Spleen (tissue), 11 donors: ENCODE data around the gene GRID2. TPM values are rescaled to one million over a fixed set of nuclear protein-coding genes. Genes with fewer than 3 reads are reported as not detected.

ENCODE experiments used
- DNase-seq: peaks from one replicate; pipeline ENCODE4 v3.0.0-alpha.2; 2020
- H3K27ac ChIP-seq, 8 donors: fragments of 200-600 bp; sonication (generic) in 7 of 8; 1 replicate in 4 of 8; 2 replicates in 4 of 8; pipeline versions ENCODE4 v1.5.0 to v1.8.0; 2016 to 2021; ENCODE audit warnings: inconsistent platforms in 4 of 8, mild to moderate bottlenecking in 4 of 8, moderate library complexity in 1 of 8
- H3K27me3 ChIP-seq, 7 donors: fragments of 200-600 bp; sonication (generic) in 6 of 7; replicated peaks in 1 of 7; 1 replicate in 4 of 7; 2 replicates in 3 of 7; pipeline versions ENCODE4 v1.5.0 to v1.8.0; 2016 to 2021; ENCODE audit warnings: inconsistent platforms in 3 of 7, mild to moderate bottlenecking in 1 of 7
- H3K36me3 ChIP-seq, 6 donors: fragments of 200-600 bp; sonication (generic) in 5 of 6; 1 replicate in 4 of 6; 2 replicates in 2 of 6; pipeline versions ENCODE4 v1.5.0 to v1.8.0; 2016 to 2021; ENCODE audit warnings: inconsistent platforms in 2 of 6
- H3K4me1 ChIP-seq, 6 donors: fragments of 200-600 bp; sonication (generic) in 5 of 6; 1 replicate in 3 of 6; 2 replicates in 3 of 6; pipeline versions ENCODE4 v1.5.0 to v1.8.0; 2016 to 2021; ENCODE audit warnings: inconsistent platforms in 3 of 6
- H3K4me3 ChIP-seq, 8 donors: fragments of 200-600 bp; sonication (generic) in 7 of 8; 1 replicate in 4 of 8; 2 replicates in 4 of 8; pipeline versions ENCODE4 v1.5.0 to v1.8.0; 2016 to 2021; ENCODE audit warnings: inconsistent platforms in 4 of 8, mild to moderate bottlenecking in 4 of 8, moderate library complexity in 2 of 8
- H3K9me3 ChIP-seq, 8 donors: fragments of 200-600 bp; sonication (generic) in 7 of 8; 1 replicate in 4 of 8; 2 replicates in 4 of 8; pipeline versions ENCODE4 v1.5.0 to v1.8.0; 2016 to 2021; ENCODE audit warnings: inconsistent platforms in 4 of 8
- POLR2A ChIP-seq, 3 donors: fragments of 450-650 bp; IDR thresholded peaks; one replicate each; pipeline ENCODE4 v1.5.1; 2017; ENCODE audit warnings: antibody characterized with exemption in 3 of 3, mild to moderate bottlenecking in 1 of 3
- POLR2AphosphoS5 ChIP-seq, 3 donors: sonication (generic); formaldehyde crosslinking; IDR thresholded peaks; one replicate each; pipeline ENCODE4 v1.5.1; 2017; ENCODE audit warnings: antibody characterized with exemption in 3 of 3
- WGBS, 5 donors: extraction: QIAGEN DNeasy Blood & Tissue Kit in 3 of 5; methylation state at CpG; one replicate each; pipeline versions ENCODE4 v1.1.5 to v1.1.7; 2013 to 2018; 5-methylcytosine and 5-hydroxymethylcytosine counted together
- intact Hi-C: fragments of 100-400 bp; cut with DNase I; formaldehyde crosslinking; loops from one replicate; pipeline ENCODE4 v1.15.0; 2023; ENCODE audit warnings: low total_unique reads
- polyA plus RNA-seq, 3 donors: library from polyadenylated mRNA; stranded (reverse); fragments of 200-250 nt; gene quantifications; one replicate each; pipeline ENCODE4 v1.2.1, GENCODE V29; 2013
- total RNA-seq, 7 donors: library from RNA; depleted of rRNA in 3 of 7; stranded (reverse); fragments of >200 nt in 3 of 7; fragmentation: NEBNext Ultra II Directional in 4 of 7; extraction: Animal tissue kit (Norgen Biotek cat#: 25700) in 4 of 7; gene quantifications; one replicate each; pipeline versions ENCODE4 v1.1.0 to v1.2.1, GENCODE V29; 2016 to 2021
- TF ChIP-seq, protein P1 (sequence below), 11 experiments: fragments of 200-600 bp in 7 of 11; fragments of 450-650 bp in 4 of 11; sonication (generic) in 4 of 11; IDR thresholded peaks in 8 of 11; conservative IDR thresholded peaks in 3 of 11; 1 replicate in 7 of 11; 2 replicates in 4 of 11; pipeline versions ENCODE4 v1.4.0 to v1.8.0; 2016 to 2021; ENCODE audit warnings: antibody characterized with exemption in 11 of 11, inconsistent platforms in 4 of 11, mild to moderate bottlenecking in 1 of 11
- donor health status: healthy with polysubstance abuse.
- donor health status: DM: no; HTN: no; CAD: no; lungs with moderate emphysema.
- donor health status: DM: no; HTN: no; CAD: no.
- donor health status: Bipolar disorder and iron deficiency.
- donor health status: healthy.
- donor health status: DM: no; HTN: no; CAD: no.
- donor health status: DM: yes; HTN: yes; CAD: no.

The GRID2 gene
- total and polyA plus RNA-seq, 10 donors: 0.03 to 0.92 (median 0.22) TPM; not detected in 4

DNA sequence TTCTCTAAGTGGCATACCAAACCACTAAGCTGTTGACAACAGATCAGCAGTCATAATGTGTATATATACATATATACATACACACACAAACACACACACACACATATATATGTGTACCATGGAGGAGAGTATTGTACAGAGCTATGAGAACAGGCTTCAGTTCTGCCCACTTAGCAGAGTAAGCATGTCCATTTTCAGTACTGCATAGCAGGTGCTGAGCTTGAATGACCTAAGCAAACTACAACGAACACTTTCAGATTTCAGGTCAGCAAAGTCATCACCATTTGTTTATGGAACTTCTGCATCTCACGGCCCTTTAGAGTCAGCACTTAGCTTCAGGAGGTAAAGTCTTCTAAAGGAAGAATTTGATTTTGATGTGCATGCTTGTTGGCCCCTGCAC is 789.0 kb downstream of the GRID2 start:
- Histone ChIP-seq H3K4me3 (no peak overlapping the region), H3K36me3 (no peaks in the 10 kb centered on the region), H3K4me1 (no peaks in the 10 kb centered on the region), H3K27ac (no peak overlapping the region), H3K27me3 (no peaks in the 10 kb centered on the region), H3K9me3 (no peaks in the 10 kb centered on the region)
- no peak for DNase-seq
- TF ChIP-seq POLR2A (IDR thresholded peaks at IDR 0.05) (no peak), POLR2AphosphoS5 (IDR thresholded peaks at IDR 0.05) (no peak)
- TF ChIP-seq, protein P1, sequence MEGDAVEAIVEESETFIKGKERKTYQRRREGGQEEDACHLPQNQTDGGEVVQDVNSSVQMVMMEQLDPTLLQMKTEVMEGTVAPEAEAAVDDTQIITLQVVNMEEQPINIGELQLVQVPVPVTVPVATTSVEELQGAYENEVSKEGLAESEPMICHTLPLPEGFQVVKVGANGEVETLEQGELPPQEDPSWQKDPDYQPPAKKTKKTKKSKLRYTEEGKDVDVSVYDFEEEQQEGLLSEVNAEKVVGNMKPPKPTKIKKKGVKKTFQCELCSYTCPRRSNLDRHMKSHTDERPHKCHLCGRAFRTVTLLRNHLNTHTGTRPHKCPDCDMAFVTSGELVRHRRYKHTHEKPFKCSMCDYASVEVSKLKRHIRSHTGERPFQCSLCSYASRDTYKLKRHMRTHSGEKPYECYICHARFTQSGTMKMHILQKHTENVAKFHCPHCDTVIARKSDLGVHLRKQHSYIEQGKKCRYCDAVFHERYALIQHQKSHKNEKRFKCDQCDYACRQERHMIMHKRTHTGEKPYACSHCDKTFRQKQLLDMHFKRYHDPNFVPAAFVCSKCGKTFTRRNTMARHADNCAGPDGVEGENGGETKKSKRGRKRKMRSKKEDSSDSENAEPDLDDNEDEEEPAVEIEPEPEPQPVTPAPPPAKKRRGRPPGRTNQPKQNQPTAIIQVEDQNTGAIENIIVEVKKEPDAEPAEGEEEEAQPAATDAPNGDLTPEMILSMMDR (IDR thresholded peaks at IDR 0.05 in 8 of 11, conservative IDR thresholded peaks at IDR 0.05 in 3 of 11): no peak
- WGBS, 5 donors: 65 to 100% (median 87%) methylated on average over 2 of the region's 2 CpGs
- intact Hi-C loops: no loop called here

DNA sequence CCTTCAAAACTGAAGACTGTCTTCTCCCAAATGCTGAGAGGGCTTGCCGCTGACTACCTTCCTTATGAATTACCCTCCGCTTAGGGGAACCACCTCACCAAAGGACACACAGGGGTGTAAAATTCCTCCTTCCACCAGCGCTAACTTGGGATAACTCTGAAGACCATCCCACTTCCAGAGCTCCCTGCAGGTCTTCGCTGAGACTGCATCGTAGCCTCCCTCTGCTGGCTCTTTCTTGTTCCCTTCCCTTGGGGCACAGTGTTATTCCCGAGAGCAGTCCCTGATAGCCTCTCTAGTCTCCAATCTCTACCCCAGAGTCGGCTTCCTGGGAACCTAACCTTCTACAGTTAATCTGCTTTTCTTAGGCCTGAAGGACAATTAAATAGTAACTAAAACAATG is 799.3 kb downstream of the GRID2 start:
- no peaks in the 10 kb centered on the region for H3K36me3 ChIP-seq
- peaks cover 0 to 12% (median 3%) of the 10 kb centered on the region in 8 donors for H3K9me3 ChIP-seq
- intact Hi-C loops: no loop called here
- TF ChIP-seq POLR2A (IDR thresholded peaks at IDR 0.05) (no peak), POLR2AphosphoS5 (IDR thresholded peaks at IDR 0.05) (no peak)
- TF ChIP-seq, protein P1 (IDR thresholded peaks at IDR 0.05 in 8 of 11, conservative IDR thresholded peaks at IDR 0.05 in 3 of 11): no peak
- no peaks in the 10 kb centered on the region for H3K27me3 ChIP-seq
- DNase-seq: no peak
- H3K27ac ChIP-seq: no peak overlapping the region
- H3K4me1 ChIP-seq: no peaks in the 10 kb centered on the region
- WGBS, 5 donors: 85 to 95% (median 88%) methylated on average over 7 of the region's 7 CpGs
- H3K4me3 ChIP-seq: no peak overlapping the region

DNA sequence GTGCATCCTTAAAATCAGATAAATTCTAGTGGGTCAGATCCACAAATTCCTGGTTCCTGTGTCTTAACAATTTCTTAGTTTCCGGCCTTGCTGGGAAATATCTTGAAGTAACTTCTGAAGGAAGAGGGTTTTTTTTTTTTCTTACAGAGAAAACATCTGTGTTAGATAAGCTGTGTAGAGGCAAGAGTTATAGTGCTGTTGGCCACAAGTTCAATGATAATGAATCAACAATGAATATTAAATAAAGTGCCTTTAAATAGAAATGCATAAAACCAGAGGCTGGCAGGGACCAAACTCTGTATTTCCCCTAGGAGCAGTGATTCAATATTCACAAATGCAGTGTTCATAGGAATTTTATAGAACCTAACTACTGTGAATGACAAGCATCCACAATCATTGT is 812.9 kb downstream of the GRID2 start:
- no peak for DNase-seq
- H3K36me3 ChIP-seq: no peaks in the 10 kb centered on the region
- peaks cover 0 to 16% (median 2%) of the 10 kb centered on the region in 8 donors for H3K9me3 ChIP-seq
- H3K4me1 ChIP-seq: no peaks in the 10 kb centered on the region
- TF ChIP-seq, protein P1 (IDR thresholded peaks at IDR 0.05 in 8 of 11, conservative IDR thresholded peaks at IDR 0.05 in 3 of 11): no peak
- TF ChIP-seq POLR2AphosphoS5 (IDR thresholded peaks at IDR 0.05) (no peak), POLR2A (IDR thresholded peaks at IDR 0.05) (no peak)
- 50 to 83% (median 60%) methylated on average over 1 of the region's 1 CpG for WGBS, 5 donors
- H3K27ac ChIP-seq: no peak overlapping the region
- intact Hi-C loops: no loop called here
- no peaks in the 10 kb centered on the region for H3K27me3 ChIP-seq
- no peak overlapping the region for H3K4me3 ChIP-seq

DNA sequence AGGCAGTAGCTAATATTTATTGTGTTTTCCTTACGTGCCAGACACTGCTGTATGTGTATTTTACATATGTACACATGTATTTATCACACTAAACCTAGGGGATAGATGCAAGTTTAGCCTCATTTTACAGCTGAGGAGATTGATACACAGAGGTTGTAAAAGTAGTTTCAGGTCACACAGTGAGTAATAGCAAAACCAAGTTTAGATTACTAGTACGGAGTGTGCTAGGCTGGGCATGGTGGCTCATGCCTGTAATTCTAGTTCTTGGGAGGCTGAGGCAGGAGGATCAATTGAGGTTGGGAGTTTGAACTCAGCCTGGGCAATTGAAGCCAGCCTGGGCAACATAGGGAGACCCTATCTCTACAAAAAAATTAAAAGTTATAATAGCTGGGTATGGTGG is 823.7 kb downstream of the GRID2 start:
- DNase-seq: no peak
- TF ChIP-seq, protein P1 (IDR thresholded peaks at IDR 0.05 in 8 of 11, conservative IDR thresholded peaks at IDR 0.05 in 3 of 11): no peak
- TF ChIP-seq POLR2AphosphoS5 (IDR thresholded peaks at IDR 0.05) (no peak), POLR2A (IDR thresholded peaks at IDR 0.05) (no peak)
- intact Hi-C loops: no loop called here
- Histone ChIP-seq H3K4me3 (no peak overlapping the region), H3K4me1 (no peaks in the 10 kb centered on the region), H3K27ac (no peak overlapping the region), H3K9me3 (no peaks in the 10 kb centered on the region), H3K27me3 (no peaks in the 10 kb centered on the region), H3K36me3 (no peaks in the 10 kb centered on the region)
- 69 to 95% (median 89%) methylated on average over 2 of the region's 2 CpGs for WGBS, 5 donors
